ENCODE results near the gene BORCS8. TPM values are rescaled to one million over a fixed set of nuclear protein-coding genes. Genes with fewer than 3 reads are reported as not detected.

Gene BORCS8
- total and polyA plus RNA-seq, 2 of the 13 experiments (the other 11 are each of a cell fraction or from before 2014, with no cell fraction given), result 9.6 to 13.3 TPM

- TF ChIP-seq ZNF891 (CRISPR knock-in tag; IDR thresholded peaks at IDR 0.05) (no peak; the same call in 1 of the 2 replicates), SPEN (CRISPR knock-in tag; IDR thresholded peaks at IDR 0.05; ENCODE audit: low read depth) (no peak; the same call in 1 of the 2 replicates), KAT2B (IDR thresholded peaks at IDR 0.05; ENCODE audit: borderline replicate concordance, low read depth, low read length) (no peak), CEBPG (CRISPR knock-in tag; IDR thresholded peaks at IDR 0.05) (no peak), ZNF660 (CRISPR knock-in tag; IDR thresholded peaks at IDR 0.05; ENCODE audit: borderline replicate concordance, low read depth) (no peak), MED8 (CRISPR knock-in tag; IDR thresholded peaks at IDR 0.05; ENCODE audit: insufficient replicate concordance) (no peak), FOXJ3 (CRISPR knock-in tag; IDR thresholded peaks at IDR 0.05; ENCODE audit: borderline replicate concordance) (no peak), ZNF407 (CRISPR knock-in tag; IDR thresholded peaks at IDR 0.05; ENCODE audit: not compliant biosample characterization) (peak; percentile 83), ZMYM2 (CRISPR knock-in tag; IDR thresholded peaks at IDR 0.05) (0 out of 2 replicates have a peak, but pooled peaks have one; percentile 20), PLSCR1 (CRISPR knock-in tag; IDR thresholded peaks at IDR 0.05; ENCODE audit: borderline replicate concordance) (no peak), ZSCAN29 (CRISPR knock-in tag; conservative IDR thresholded peaks at IDR 0.05) (peak; percentile 62; the same call in 1 of the 2 replicates), GFI1 (CRISPR knock-in tag; IDR thresholded peaks at IDR 0.05; ENCODE audit: borderline replicate concordance) (no peak; the same call in 1 of the 2 replicates), MBNL3 (CRISPR knock-in tag; conservative IDR thresholded peaks at IDR 0.05) (no peak), REPIN1 (CRISPR knock-in tag; IDR thresholded peaks at IDR 0.05; ENCODE audit: borderline replicate concordance, low read depth) (peak; percentile 44; the same call in 1 of the 2 replicates), ZFP62 (CRISPR knock-in tag; IDR thresholded peaks at IDR 0.05) (no peak), ZNF761 (CRISPR knock-in tag; conservative IDR thresholded peaks at IDR 0.05) (peak; percentile 77; the same call in 1 of the 2 replicates), FLYWCH1 (CRISPR knock-in tag; IDR thresholded peaks at IDR 0.05) (no peak), DDIT3 (CRISPR knock-in tag; IDR thresholded peaks at IDR 0.05) (no peak), ZBTB7B (CRISPR knock-in tag; IDR thresholded peaks at IDR 0.05) (no peak), MED13 (CRISPR knock-in tag; IDR thresholded peaks at IDR 0.05) (no peak), PHB2 (IDR thresholded peaks at IDR 0.05; ENCODE audit: partially characterized antibody) (no peak)
Observed at GRCh38 chr19:19224852-19225494, 33.0 kb upstream of the BORCS8 start (continued).
